NT2/D1 (cell line): ENCODE data around the gene CACNG4.

ENCODE experiments used
- YY1 ChIP-seq: IDR thresholded peaks from 2 replicates; pipeline ENCODE4 v1.6.1; 2011; ENCODE audit not compliant: insufficient read length, insufficient read depth
- ZNF274 ChIP-seq: IDR thresholded peaks from 2 replicates; pipeline ENCODE4 v1.6.1; 2011; ENCODE audit warnings: mild to moderate bottlenecking, low read depth, low read length

DNA sequence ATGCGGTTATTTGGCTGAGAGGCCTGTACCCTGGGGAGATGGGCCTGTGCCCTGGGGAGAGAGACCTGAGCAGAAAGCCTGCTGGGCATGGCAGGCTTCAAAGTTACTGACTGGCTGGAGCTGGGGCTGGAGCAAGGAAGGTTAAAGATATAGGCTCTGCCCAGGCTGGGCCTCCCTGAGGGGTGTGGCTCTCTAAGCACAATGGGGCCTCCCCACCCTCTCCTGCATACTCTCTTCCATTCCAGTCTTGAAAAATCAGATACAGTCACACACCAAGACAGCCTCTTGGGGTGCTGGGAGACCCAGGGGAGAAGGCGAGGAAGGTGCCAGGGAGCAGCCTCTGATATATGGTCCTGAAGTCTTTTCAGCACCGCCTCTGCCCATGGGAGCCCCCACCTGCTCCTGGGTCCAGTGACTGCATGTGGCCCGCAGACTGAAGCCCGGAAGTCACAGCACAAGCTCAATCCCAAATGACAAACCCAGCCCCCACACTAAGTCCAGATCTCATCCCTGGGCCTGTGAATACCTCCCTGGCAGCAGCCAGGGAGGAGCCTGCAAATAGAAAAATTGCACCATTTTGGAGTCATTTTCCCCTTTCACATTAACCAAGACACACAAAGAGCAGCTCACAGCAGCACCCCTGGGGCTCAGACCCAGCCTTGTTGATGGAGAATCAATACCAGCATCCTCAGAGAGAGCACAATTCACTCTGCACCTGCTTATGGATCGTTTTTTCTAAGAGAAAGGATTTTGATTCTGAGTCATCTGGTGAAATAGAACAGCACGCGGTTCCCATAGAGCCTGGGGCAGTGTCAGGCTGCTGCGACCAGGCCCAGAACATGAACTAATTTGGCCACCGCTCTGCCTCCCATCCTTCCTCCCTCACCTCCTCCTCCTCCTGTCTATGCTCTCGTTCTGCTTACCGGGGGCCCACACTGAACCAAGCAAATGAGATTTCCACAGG is 54.2 kb downstream of the CACNG4 start:
- TF ChIP-seq YY1 (no peak), ZNF274 (no peak)
